Stomach smooth muscle (tissue), 2 donors: ENCODE measurements around the gene SPAG16.

Experiments used
- H3K27ac ChIP-seq: one replicate; pipeline ENCODE4 v1.7.0; 2013; ENCODE audit warnings: mild to moderate bottlenecking, low read length, inconsistent platforms
- H3K27me3 ChIP-seq, 2 donors: one replicate each; pipeline ENCODE4 v1.7.0; 2013; ENCODE audit warnings: low read length in 2 of 2; ENCODE audit not compliant: insufficient read depth in 2 of 2, control insufficient read depth in 1 of 2
- H3K36me3 ChIP-seq, 2 donors: one replicate each; pipeline ENCODE4 v1.7.0; 2013; ENCODE audit warnings: low read length in 2 of 2; ENCODE audit not compliant: control insufficient read depth in 2 of 2, insufficient read depth in 2 of 2
- H3K4me1 ChIP-seq: one replicate; pipeline ENCODE4 v1.7.0; 2013; ENCODE audit warnings: low read length; ENCODE audit not compliant: control insufficient read depth, insufficient read depth
- H3K4me3 ChIP-seq, 2 donors: one replicate each; pipeline ENCODE4 v1.7.0; 2013; ENCODE audit warnings: low read length in 2 of 2
- H3K9ac ChIP-seq, 2 donors: one replicate each; pipeline ENCODE4 v1.7.0; 2013; ENCODE audit warnings: low read length in 2 of 2, mild to moderate bottlenecking in 1 of 2
- H3K9me3 ChIP-seq, 2 donors: one replicate each; pipeline ENCODE4 v1.7.0; 2013; ENCODE audit warnings: low read length in 2 of 2; ENCODE audit not compliant: control insufficient read depth in 2 of 2
- donor health status: healthy.
- donor health status: Pancreatic carcinoma.

SPAG16 gene

DNA sequence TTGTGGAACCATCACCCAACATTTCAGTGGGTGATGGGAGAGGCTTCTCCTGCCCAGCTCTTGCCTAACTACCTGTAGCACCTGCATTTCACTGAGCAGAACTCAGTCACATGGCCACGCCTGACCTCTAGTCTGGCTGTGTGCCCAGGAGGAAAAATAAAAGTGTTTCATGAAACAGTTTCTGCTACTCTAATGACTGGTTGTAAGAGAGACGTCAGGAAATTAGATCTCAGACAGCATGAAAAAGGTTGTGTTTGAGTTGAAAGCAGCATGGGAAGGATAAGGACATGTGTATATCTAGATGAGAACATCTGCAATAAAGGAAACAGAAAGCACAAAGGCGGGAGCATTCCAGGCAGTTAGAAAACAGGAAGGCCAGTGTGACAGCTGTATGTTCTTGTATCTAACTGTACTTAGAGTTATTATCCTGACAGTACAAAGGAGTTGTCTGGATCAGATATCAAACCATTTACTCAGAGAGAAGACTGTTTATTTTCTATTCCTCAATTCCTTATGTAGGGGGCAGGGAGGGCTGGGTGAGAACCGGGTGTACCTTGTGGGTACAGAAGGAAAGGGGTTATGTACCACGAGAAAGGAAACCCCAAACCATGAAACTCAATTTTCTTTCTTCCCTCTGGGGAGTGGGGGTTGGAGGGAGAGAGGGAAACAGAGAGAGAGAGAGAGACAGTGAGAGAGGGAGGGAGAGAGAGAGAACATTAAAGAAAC, 819.2 kb downstream of the SPAG16 start:
- H3K4me1 ChIP-seq: no peaks in the 10 kb centered on the region
- no peak overlapping the region for H3K27ac ChIP-seq
- H3K36me3 ChIP-seq: no peaks in the 10 kb centered on the region
- no peaks in the 10 kb centered on the region for H3K9me3 ChIP-seq
- H3K27me3 ChIP-seq: no peaks in the 10 kb centered on the region
- H3K9ac ChIP-seq: no peak overlapping the region
- H3K4me3 ChIP-seq: no peak overlapping the region

GRCh38 chr2:214104219-214104618, 820.0 kb downstream of the SPAG16 start:
- H3K4me1 ChIP-seq: no peaks in the 10 kb centered on the region
- no peaks in the 10 kb centered on the region for H3K36me3 ChIP-seq
- H3K9me3 ChIP-seq: no peaks in the 10 kb centered on the region
- H3K9ac ChIP-seq: no peak overlapping the region
- no peak overlapping the region for H3K27ac ChIP-seq
- H3K27me3 ChIP-seq: no peaks in the 10 kb centered on the region
- H3K4me3 ChIP-seq: no peak overlapping the region

DNA sequence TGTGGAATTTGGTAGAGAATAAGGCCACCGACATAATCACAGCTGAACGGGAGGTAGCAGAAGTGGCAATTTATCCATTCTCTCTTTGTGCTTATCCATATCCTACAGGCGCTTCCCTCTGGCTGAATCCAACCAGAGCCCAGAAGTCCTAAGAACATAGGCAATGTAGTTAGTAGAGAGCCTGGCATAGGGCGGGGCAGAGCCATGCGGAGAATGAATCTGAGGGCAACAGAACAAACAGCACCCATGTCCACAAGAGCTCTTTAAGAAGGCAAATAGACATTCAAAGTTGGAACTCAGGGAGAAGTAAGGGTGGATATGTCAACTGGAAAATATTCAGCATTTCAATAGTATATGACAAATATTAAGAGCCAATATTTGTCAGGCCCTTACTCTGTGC, 820.7 kb downstream of the SPAG16 start:
- H3K4me1 ChIP-seq: no peaks in the 10 kb centered on the region
- no peaks in the 10 kb centered on the region for H3K9me3 ChIP-seq
- no peaks in the 10 kb centered on the region for H3K36me3 ChIP-seq
- H3K27me3 ChIP-seq: no peaks in the 10 kb centered on the region
- H3K27ac ChIP-seq: no peak overlapping the region
- no peak overlapping the region for H3K4me3 ChIP-seq
- no peak overlapping the region for H3K9ac ChIP-seq

GRCh38 chr2:214107726-214108125, 823.5 kb downstream of the SPAG16 start:
- no peak overlapping the region for H3K4me3 ChIP-seq
- H3K27ac ChIP-seq: no peak overlapping the region
- H3K4me1 ChIP-seq: no peaks in the 10 kb centered on the region
- H3K27me3 ChIP-seq: no peaks in the 10 kb centered on the region
- no peaks in the 10 kb centered on the region for H3K9me3 ChIP-seq
- no peaks in the 10 kb centered on the region for H3K36me3 ChIP-seq
- no peak overlapping the region for H3K9ac ChIP-seq

DNA sequence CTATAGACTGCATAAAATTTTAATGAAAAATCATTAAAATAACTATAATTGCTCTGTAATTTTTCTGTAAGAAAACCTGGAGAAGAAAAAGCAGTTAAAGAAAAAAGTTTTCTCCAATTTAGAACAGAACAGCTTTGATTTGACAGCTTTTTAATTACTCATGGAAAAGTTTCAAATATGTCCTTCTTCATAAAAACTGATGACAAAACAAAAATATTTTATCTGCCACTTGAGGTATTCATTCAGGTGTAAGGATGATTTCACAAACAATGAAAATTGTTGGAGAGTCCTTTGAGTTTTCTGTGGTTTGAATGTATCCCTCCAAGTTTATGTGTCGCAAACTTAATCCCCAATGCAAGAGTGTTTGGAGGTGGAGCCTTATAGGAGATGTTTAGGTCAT, 824.3 kb downstream of the SPAG16 start:
- H3K27me3 ChIP-seq: no peaks in the 10 kb centered on the region

GRCh38 chr2:214117054-214117453, 832.8 kb downstream of the SPAG16 start:
- H3K4me3 ChIP-seq: no peak overlapping the region
- H3K4me1 ChIP-seq: no peaks in the 10 kb centered on the region
- no peaks in the 10 kb centered on the region for H3K36me3 ChIP-seq
- H3K27me3 ChIP-seq: no peaks in the 10 kb centered on the region
- peaks cover 5 to 13% of the 10 kb centered on the region in 2 donors for H3K9me3 ChIP-seq
- no peak overlapping the region for H3K27ac ChIP-seq
- no peak overlapping the region for H3K9ac ChIP-seq

More for the DNA sequence above, 824.3 kb downstream of the SPAG16 start:
- H3K9ac ChIP-seq: no peak overlapping the region
- H3K9me3 ChIP-seq: no peaks in the 10 kb centered on the region
- H3K4me1 ChIP-seq: no peaks in the 10 kb centered on the region
- no peak overlapping the region for H3K4me3 ChIP-seq
- H3K36me3 ChIP-seq: no peaks in the 10 kb centered on the region
- no peak overlapping the region for H3K27ac ChIP-seq

GRCh38 chr2:214126135-214126534, 841.9 kb downstream of the SPAG16 start:
- Histone ChIP-seq H3K4me3 (no peak overlapping the region), H3K27me3 (no peaks in the 10 kb centered on the region), H3K9ac (no peak overlapping the region), H3K36me3 (no peaks in the 10 kb centered on the region), H3K9me3 (no peaks in the 10 kb centered on the region), H3K4me1 (no peaks in the 10 kb centered on the region), H3K27ac (no peak overlapping the region)

- Histone ChIP-seq H3K4me1 (no peaks in the 10 kb centered on the region), H3K9ac (no peak overlapping the region), H3K4me3 (no peak overlapping the region), H3K27me3 (no peaks in the 10 kb centered on the region), H3K9me3 (no peaks in the 10 kb centered on the region), H3K27ac (no peak overlapping the region), H3K36me3 (no peaks in the 10 kb centered on the region)
These were observed 842.9 kb downstream of the SPAG16 start for GRCh38 chr2:214127170-214127569.

- H3K27me3 ChIP-seq: no peaks in the 10 kb centered on the region
- no peaks in the 10 kb centered on the region for H3K4me1 ChIP-seq
- no peaks in the 10 kb centered on the region for H3K9me3 ChIP-seq
- H3K4me3 ChIP-seq: no peak overlapping the region
- no peak overlapping the region for H3K27ac ChIP-seq
- H3K36me3 ChIP-seq: no peaks in the 10 kb centered on the region
- no peak overlapping the region for H3K9ac ChIP-seq
These were observed 843.3 kb downstream of the SPAG16 start for GRCh38 chr2:214127571-214127970.

DNA sequence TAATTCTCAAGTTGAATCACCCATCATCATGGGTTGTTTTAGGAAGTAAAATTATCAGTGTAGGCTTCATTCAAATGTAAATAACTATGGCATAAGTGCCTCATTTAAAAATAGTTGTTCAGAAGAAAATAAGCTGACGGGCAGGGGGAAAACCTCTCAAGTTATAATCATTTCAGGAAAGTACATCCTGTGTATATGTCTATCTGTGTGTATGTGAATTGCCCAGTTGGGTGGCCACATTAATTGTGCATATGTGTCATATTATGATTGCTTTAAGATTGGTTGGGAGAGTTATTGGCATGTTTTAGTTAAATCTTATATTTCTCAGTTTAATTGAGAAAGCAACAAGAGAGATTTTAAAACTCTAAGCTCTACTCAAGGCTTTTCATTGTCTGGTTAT, 843.8 kb downstream of the SPAG16 start:
- Histone ChIP-seq H3K36me3 (no peaks in the 10 kb centered on the region), H3K4me1 (no peaks in the 10 kb centered on the region), H3K4me3 (no peak overlapping the region), H3K27me3 (no peaks in the 10 kb centered on the region), H3K9ac (no peak overlapping the region), H3K9me3 (no peaks in the 10 kb centered on the region), H3K27ac (no peak overlapping the region)

DNA sequence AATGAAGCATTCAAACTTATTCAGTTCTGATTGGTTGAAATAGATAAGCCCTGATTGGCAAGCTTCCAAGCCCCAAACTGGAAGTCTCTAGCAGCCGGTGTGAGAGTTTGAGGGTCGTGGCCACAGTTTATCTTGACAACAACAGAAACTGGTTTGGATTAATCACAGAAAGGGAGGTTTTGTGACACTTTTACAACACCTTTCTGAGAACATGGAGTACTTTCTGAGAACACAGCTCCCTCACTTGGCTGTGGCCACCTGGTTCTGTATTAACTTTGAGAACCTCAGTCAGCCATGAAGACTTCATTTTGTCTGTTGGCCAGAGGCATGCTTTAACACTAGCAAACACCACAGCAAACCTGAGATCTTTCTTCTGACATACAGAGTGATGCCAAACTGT, 845.9 kb downstream of the SPAG16 start:
- H3K9me3 ChIP-seq: no peaks in the 10 kb centered on the region
- no peaks in the 10 kb centered on the region for H3K27me3 ChIP-seq
- no peak overlapping the region for H3K27ac ChIP-seq
- no peaks in the 10 kb centered on the region for H3K36me3 ChIP-seq
- no peak overlapping the region for H3K4me3 ChIP-seq
- no peak overlapping the region for H3K9ac ChIP-seq
- H3K4me1 ChIP-seq: no peaks in the 10 kb centered on the region
